GM12878 (cell line): ENCODE results near the gene SEMA3A. TPM values are rescaled to one million over a fixed set of nuclear protein-coding genes. Genes with fewer than 3 reads are reported as not detected.

Source experiments
- ATAC-seq: fragments of 200-7000 bp; cut with Tn5 transposase; 3 replicates; pipeline ENCODE4 v1.9.1; 2020; ENCODE audit warnings: mild to moderate bottlenecking, moderate library complexity
- BruUV-seq: library from RNA; stranded (reverse); fragments of 400-500 nt; replicated peaks from 2 replicates; lab custom pipeline; 2021; lab: Mats Ljungman, UMichigan
- CTCF ChIA-PET: fragments of 300-600 bp; sonication (Branson Sonifier 250); formaldehyde crosslinking; extraction: SDS; loops from one replicate; lab custom pipeline; 2021; ENCODE audit warnings: inconsistent platforms; lab: Yijun Ruan, JAX
- POLR2A ChIA-PET: fragments of 350-600 bp; formaldehyde crosslinking; extraction: SDS; loops from one replicate; lab custom pipeline; 2021; ENCODE audit warnings: inconsistent platforms; lab: Charles Lee
- RAD21 ChIA-PET: fragments of 300-600 bp; sonication (Branson Sonifier 250); formaldehyde crosslinking; loops from one replicate; lab custom pipeline; 2023; ENCODE audit warnings: antibody characterized with exemption; ENCODE audit not compliant: unreplicated experiment; lab: Charles Lee
- SMC1A ChIA-PET: fragments of 300-600 bp; sonication (Branson Sonifier 250); formaldehyde crosslinking; loops from one replicate; lab custom pipeline; 2023; ENCODE audit not compliant: unreplicated experiment, uncharacterized antibody; lab: Charles Lee
- DNase-seq: peaks from one replicate; pipeline ENCODE4 v3.0.0-alpha.2; 2011; ENCODE audit warnings: low read depth, low spot score
- FAIRE-seq: peaks from 3 replicates; lab custom pipeline; 2011; peaks lifted over from hg19 to GRCh38; lab: Jason Lieb, UNC
- H2AFZ ChIP-seq: 2 replicates; pipeline ENCODE4 v1.6.0; 2011; ENCODE audit warnings: low read depth, low read length, control low read depth; ENCODE audit not compliant: control insufficient read depth
- H3K27ac ChIP-seq: 2 replicates; pipeline ENCODE4 v1.5.1; 2011; ENCODE audit warnings: control low read depth; ENCODE audit not compliant: control insufficient read depth, insufficient read depth
- H3K27me3 ChIP-seq, 2 experiments: replicated peaks in 1 of 2; 2 replicates each; pipeline versions ENCODE4 v1.6.0 to v1.6.1; 2011; ENCODE audit warnings: low read length in 1 of 2; ENCODE audit not compliant: control insufficient read depth in 2 of 2, insufficient read depth in 2 of 2
- H3K36me3 ChIP-seq, 2 experiments: 2 replicates each; pipeline ENCODE4 v1.5.1; 2011; ENCODE audit warnings: low read length in 1 of 2; ENCODE audit not compliant: control insufficient read depth in 2 of 2, insufficient read depth in 2 of 2
- H3K4me1 ChIP-seq: 2 replicates; pipeline ENCODE4 v1.6.1; 2011; ENCODE audit warnings: mild to moderate bottlenecking, low read length, moderate library complexity, mixed read lengths; ENCODE audit not compliant: control insufficient read depth, insufficient read depth
- H3K4me2 ChIP-seq: 2 replicates; pipeline ENCODE4 v1.6.0; 2011; ENCODE audit warnings: control low read depth; ENCODE audit not compliant: control insufficient read depth, insufficient read depth
- H3K4me3 ChIP-seq: fragments of 200-600 bp; sonication (generic); 2 replicates; pipeline ENCODE4 v1.5.1; 2016
- H3K79me2 ChIP-seq: 2 replicates; pipeline ENCODE4 v1.6.0; 2011; ENCODE audit warnings: low read length; ENCODE audit not compliant: control insufficient read depth, insufficient read depth
- H3K9ac ChIP-seq: 2 replicates; pipeline ENCODE4 v1.8.0; 2011; ENCODE audit warnings: low read length, control low read depth, mixed read lengths; ENCODE audit not compliant: control insufficient read depth, insufficient read depth
- H3K9me3 ChIP-seq: replicated peaks from 3 replicates; pipeline ENCODE4 v1.5.1; 2011; ENCODE audit warnings: mild to moderate bottlenecking, low read length; ENCODE audit not compliant: control insufficient read depth, insufficient read depth
- H4K20me1 ChIP-seq: 2 replicates; pipeline ENCODE4 v1.6.0; 2011; ENCODE audit not compliant: control insufficient read depth, insufficient read depth
- ATF2 ChIP-seq: IDR thresholded peaks from 2 replicates; pipeline ENCODE4 v1.6.1; 2012; ENCODE audit warnings: low read length, inconsistent platforms
- DPF2 ChIP-seq: fragments of 450-650 bp; IDR thresholded peaks from 2 replicates; pipeline ENCODE4 v1.6.1; 2017; ENCODE audit warnings: mild to moderate bottlenecking
- E2F8 ChIP-seq: fragments of 450-650 bp; IDR thresholded peaks from 2 replicates; pipeline ENCODE4 v1.6.1; 2018; ENCODE audit warnings: mild to moderate bottlenecking, low read depth, moderate library complexity; ENCODE audit not compliant: partially characterized antibody
- FOXM1 ChIP-seq: IDR thresholded peaks from 2 replicates; pipeline ENCODE4 v1.6.1; 2012; ENCODE audit warnings: low read depth, mild to moderate bottlenecking, inconsistent platforms, low read length, moderate library complexity
- HSF1 ChIP-seq: fragments of 150-350 bp; IDR thresholded peaks from 2 replicates; pipeline ENCODE4 v1.6.1; 2014; ENCODE audit warnings: mild to moderate bottlenecking, low read depth, low read length
- MEF2A ChIP-seq: IDR thresholded peaks from 2 replicates; pipeline ENCODE4 v1.6.1; 2011; ENCODE audit warnings: low read depth, mild to moderate bottlenecking, low read length, moderate library complexity; ENCODE audit not compliant: insufficient read depth
- RFX5 ChIP-seq: IDR thresholded peaks from 2 replicates; pipeline ENCODE4 v1.6.1; 2011; ENCODE audit warnings: low read depth, low read length, improper control_type of control experiment
- SMARCA5 ChIP-seq: fragments of 450-650 bp; IDR thresholded peaks from 2 replicates; pipeline ENCODE4 v1.6.1; 2017; ENCODE audit warnings: mild to moderate bottlenecking
- SUZ12 ChIP-seq: fragments of 200-600 bp; sonication (generic); IDR thresholded peaks from one replicate; pipeline ENCODE4 v1.6.1; 2018; ENCODE audit warnings: antibody characterized with exemption, mild to moderate bottlenecking; ENCODE audit not compliant: unreplicated experiment
- TBL1XR1 ChIP-seq: IDR thresholded peaks from 2 replicates; pipeline ENCODE4 v1.6.1; 2012; ENCODE audit warnings: low read depth, low read length, improper control_type of control experiment
- ZBTB11 ChIP-seq: fragments of 450-650 bp; formaldehyde crosslinking; IDR thresholded peaks from 2 replicates; pipeline ENCODE4 v1.5.0; 2022; ENCODE audit warnings: mild to moderate bottlenecking, missing genetic modification characterization
- WGBS: methylation state at CpG from one replicate; pipeline ENCODE4 v1.1.6; 2016; ENCODE audit warnings: low lambda C conversion rate; ENCODE audit not compliant: insufficient replicate concordance, insufficient coverage; ENCODE audit errors: missing lambda C conversion rate; 5-methylcytosine and 5-hydroxymethylcytosine counted together
- in situ Hi-C: fragments of 300-500 bp; cut with MboI; formaldehyde crosslinking; loops from 9 replicates; pipeline ENCODE4 v1.14.3; 2018; ENCODE audit warnings: mixed read lengths
- intact Hi-C: fragments of 100-400 bp; cut with micrococcal nuclease; formaldehyde crosslinking; loops from one replicate; pipeline ENCODE4 v1.14.2; 2022; ENCODE audit not compliant: unreplicated experiment
- polyA plus RNA-seq, 11 experiments: library from polyadenylated mRNA; depleted of rRNA in 4 of 11; unstranded in 6 of 11; stranded (reverse) in 5 of 11; fragments of >200 nt; fragmentation: Nextera tagmentation in 4 of 11; fragmentation: Illumina TruSeq in 1 of 11; extraction: Ambion mirVana in 4 of 11; extraction: Trizol in 1 of 11; gene quantifications; 1 replicate in 1 of 11; 2 replicates in 10 of 11; pipeline versions ENCODE4 v1.2.1 to v1.2.3, GENCODE V29; 2011 to 2016; ENCODE audit warnings: inconsistent platforms in 2 of 11, missing spikeins in 2 of 11, low read depth in 1 of 11
- total RNA-seq, 4 experiments: library from RNA; depleted of rRNA in 3 of 4; stranded (reverse); fragments of >200 nt in 3 of 4; fragmentation: Illumina TruSeq in 1 of 4; extraction: Trizol in 1 of 4; gene quantifications; 2 replicates each; pipeline versions ENCODE4 v1.2.1 to v1.2.3, GENCODE V29; 2013 to 2021

The SEMA3A gene
- total and polyA plus RNA-seq, 10 of the 15 experiments (the other 5 are each of a cell fraction or from before 2014, with no cell fraction given): 0.01 to 3.3 (median 0.24) TPM

GRCh38 chr7:83952236-83952635 lies 242.4 kb downstream of the SEMA3A start:
- intact Hi-C loops: no loop called here
- TF ChIP-seq FOXM1: no peak
- TF ChIP-seq ZBTB11 (CRISPR knock-in tag): no peak
- TF ChIP-seq MEF2A: no peak
- no peak for TF ChIP-seq SMARCA5
- no peak for TF ChIP-seq RFX5
- no peak for TF ChIP-seq E2F8
- no peak for TF ChIP-seq HSF1
- TF ChIP-seq ATF2: no peak
- no peak for TF ChIP-seq SUZ12
- no peak for TF ChIP-seq DPF2
- no peak for TF ChIP-seq TBL1XR1
- TF ChIP-seq, all 136 proteins: peak for 0
- no peak overlapping the region for H2AFZ ChIP-seq
- no peaks in the 10 kb centered on the region for H3K27me3 ChIP-seq
- in situ Hi-C loops: loop anchor here (25.0 kb wide), 1 partner anchor 1610 kb away; no protein-coding TSS in a partner anchor
- ATAC-seq: no peak
- no peaks in the 10 kb centered on the region for H3K4me1 ChIP-seq
- H3K36me3 ChIP-seq: no peaks in the 10 kb centered on the region
- no peak overlapping the region for H3K9ac ChIP-seq
- H3K4me2 ChIP-seq: no peak overlapping the region
- ChIA-PET CTCF (no interaction called here), RAD21 (no interaction called here), POLR2A (no interaction called here), SMC1A (no interaction called here)
- no TSS peak for BruUV-seq
- H4K20me1 ChIP-seq: no peaks in the 10 kb centered on the region
- no peak for FAIRE-seq
- no peak for DNase-seq
- 0% methylated on average over 2 of the region's 2 CpGs for WGBS
- H3K9me3 ChIP-seq: no peaks in the 10 kb centered on the region
- no peak overlapping the region for H3K27ac ChIP-seq
- no peaks in the 10 kb centered on the region for H3K79me2 ChIP-seq
- H3K4me3 ChIP-seq: no peak overlapping the region
